Liver (tissue), 9 donors: ENCODE data around the gene ZNF570. TPM values are rescaled to one million over a fixed set of nuclear protein-coding genes. Genes with fewer than 3 reads are reported as not detected.

Source experiments
- DNase-seq: peaks from one replicate; pipeline ENCODE4 v3.0.0-alpha.2; 2017; ENCODE audit warnings: low spot score
- H3K27ac ChIP-seq, 2 donors: one replicate each; pipeline ENCODE4 v1.7.0; 2013; ENCODE audit warnings: inconsistent platforms in 2 of 2, low read length in 2 of 2, control low read depth in 1 of 2, low read depth in 1 of 2, mild to moderate bottlenecking in 1 of 2
- H3K27me3 ChIP-seq, 4 donors: one replicate each; pipeline versions ENCODE4 v1.6.1 to v1.7.0; 2013; ENCODE audit warnings: low read length in 3 of 4, inconsistent platforms in 1 of 4, mild to moderate bottlenecking in 1 of 4, moderate library complexity in 1 of 4; ENCODE audit not compliant: control insufficient read depth in 4 of 4, insufficient read depth in 4 of 4
- H3K36me3 ChIP-seq, 4 donors: one replicate each; pipeline versions ENCODE4 v1.6.1 to v1.7.0; 2013; ENCODE audit warnings: low read length in 3 of 4, mild to moderate bottlenecking in 3 of 4, low read depth in 1 of 4, moderate library complexity in 1 of 4; ENCODE audit not compliant: control insufficient read depth in 4 of 4, insufficient read depth in 3 of 4
- H3K4me1 ChIP-seq, 4 donors: one replicate each; pipeline versions ENCODE4 v1.6.1 to v1.7.0; 2013; ENCODE audit warnings: low read length in 3 of 4, mild to moderate bottlenecking in 3 of 4, moderate library complexity in 1 of 4; ENCODE audit not compliant: control insufficient read depth in 4 of 4, insufficient read depth in 4 of 4
- H3K4me3 ChIP-seq, 3 donors: one replicate each; pipeline versions ENCODE4 v1.6.1 to v1.7.0; 2013; ENCODE audit warnings: low read length in 3 of 3, control low read depth in 1 of 3, low read depth in 1 of 3, mild to moderate bottlenecking in 1 of 3
- H3K9ac ChIP-seq, 2 donors: one replicate each; pipeline ENCODE4 v1.7.0; 2013; ENCODE audit warnings: low read length in 2 of 2, mild to moderate bottlenecking in 2 of 2, moderate library complexity in 2 of 2, control low read depth in 1 of 2, low read depth in 1 of 2
- H3K9me3 ChIP-seq, 4 donors: one replicate each; pipeline versions ENCODE4 v1.6.1 to v1.7.0; 2013; ENCODE audit warnings: low read length in 3 of 4; ENCODE audit not compliant: control insufficient read depth in 4 of 4
- EGR1 ChIP-seq, 2 donors: IDR thresholded peaks; 2 replicates each; pipeline ENCODE4 v1.6.1; 2016 to 2018; ENCODE audit warnings: antibody characterized with exemption in 2 of 2, low read depth in 2 of 2
- FOXA1 ChIP-seq: IDR thresholded peaks from 2 replicates; pipeline ENCODE4 v1.6.1; 2016; ENCODE audit warnings: antibody characterized with exemption
- GABPA ChIP-seq, 2 donors: IDR thresholded peaks in 1 of 2; conservative IDR thresholded peaks in 1 of 2; 2 replicates each; pipeline ENCODE4 v1.6.1; 2016; ENCODE audit warnings: antibody characterized with exemption in 2 of 2, mild to moderate bottlenecking in 1 of 2, moderate library complexity in 1 of 2
- HNF4G ChIP-seq: IDR thresholded peaks from 2 replicates; pipeline ENCODE4 v1.6.1; 2016; ENCODE audit warnings: antibody characterized with exemption
- JUND ChIP-seq, 2 donors: IDR thresholded peaks; 2 replicates each; pipeline ENCODE4 v1.6.1; 2016; ENCODE audit warnings: antibody characterized with exemption in 2 of 2
- MAX ChIP-seq: IDR thresholded peaks from 2 replicates; pipeline ENCODE4 v1.6.1; 2016; ENCODE audit warnings: antibody characterized with exemption
- RXRA ChIP-seq, 2 donors: IDR thresholded peaks; 2 replicates each; pipeline ENCODE4 v1.6.1; 2017 to 2018; ENCODE audit warnings: antibody characterized with exemption in 2 of 2, mild to moderate bottlenecking in 1 of 2
- SP1 ChIP-seq: IDR thresholded peaks from 2 replicates; pipeline ENCODE4 v1.6.1; 2018; ENCODE audit warnings: antibody characterized with exemption, mild to moderate bottlenecking
- YY1 ChIP-seq: IDR thresholded peaks from 2 replicates; pipeline ENCODE4 v1.6.1; 2016; ENCODE audit warnings: antibody characterized with exemption, mild to moderate bottlenecking
- ZBTB33 ChIP-seq: IDR thresholded peaks from 2 replicates; pipeline ENCODE4 v1.6.1; 2016; ENCODE audit warnings: antibody characterized with exemption
- WGBS: extraction: QIAGEN DNeasy Blood & Tissue Kit; methylation state at CpG from one replicate; pipeline ENCODE4 v1.1.7; 2013; 5-methylcytosine and 5-hydroxymethylcytosine counted together
- polyA plus RNA-seq, 2 donors: library from polyadenylated mRNA; stranded (reverse) in 1 of 2; unstranded in 1 of 2; fragments of 200-250 nt in 1 of 2; fragments of >200 nt in 1 of 2; fragmentation: Nextera tagmentation in 1 of 2; extraction: Ambion mirVana in 1 of 2; gene quantifications; one replicate each; pipeline versions ENCODE4 v1.2.1 to v1.2.3, GENCODE V29; 2013 to 2015
- total RNA-seq, 2 donors: library from RNA; depleted of rRNA; stranded (reverse); fragments of >200 nt; gene quantifications; one replicate each; pipeline ENCODE4 v1.2.3, GENCODE V29; 2014
- TF ChIP-seq, protein P1 (sequence below): IDR thresholded peaks from 2 replicates; pipeline ENCODE4 v1.6.1; 2016; ENCODE audit warnings: antibody characterized with exemption
- donor health status: healthy.
- donor health status: healthy.
- donor health status: healthy.
- donor health status: healthy.
- donor health status: healthy.

ZNF570 gene
- total and polyA plus RNA-seq, 4 donors = 0.96 to 2.3 (median 1.6) TPM

- no peak for TF ChIP-seq JUND (IDR thresholded peaks at IDR 0.05)
- no peak for TF ChIP-seq SP1
- TF ChIP-seq ZBTB33 = no peak
- TF ChIP-seq RXRA (IDR thresholded peaks at IDR 0.05) = no peak
- no peak for TF ChIP-seq EGR1 (IDR thresholded peaks at IDR 0.05; ENCODE audit: low read depth in 2 of 2)
- TF ChIP-seq GABPA (IDR thresholded peaks at IDR 0.05 in 1 of 2, conservative IDR thresholded peaks at IDR 0.05 in 1 of 2) = no peak
- TF ChIP-seq HNF4G = no peak
- no peak for TF ChIP-seq FOXA1
- Histone ChIP-seq H3K9me3 (peaks cover 9 to 40% (median 18%) of the 10 kb centered on the region in 4 donors), H3K27ac (no peak overlapping the region)
Measured at GRCh38 chr19:37511821-37512220, 42.7 kb downstream of the ZNF570 start.

DNA sequence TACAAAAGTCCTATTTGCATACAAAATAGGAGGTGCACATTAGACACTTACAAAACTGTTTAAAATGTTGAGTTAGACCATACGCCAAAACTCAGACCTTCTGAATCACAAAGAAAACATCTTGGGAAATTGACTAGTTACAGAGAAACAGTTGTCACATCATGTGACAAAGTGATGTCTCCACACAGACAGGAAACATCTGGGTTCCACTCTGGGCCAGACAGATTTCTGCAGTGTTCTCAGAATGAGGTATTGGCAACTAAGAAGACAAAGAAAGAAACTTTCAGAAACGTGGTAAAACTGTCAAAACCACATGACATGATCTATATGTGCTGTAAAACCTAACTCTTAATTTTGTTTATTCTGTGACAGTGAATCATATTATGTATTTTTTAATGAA, 44.2 kb downstream of the ZNF570 start:
- 66% methylated on average over 2 of the region's 2 CpGs for WGBS
- DNase-seq = no peak
- H3K4me1 ChIP-seq = no peaks in the 10 kb centered on the region
- H3K4me3 ChIP-seq = peak overlapping the region in 1 of 3 donors; percentile 0
- H3K9me3 ChIP-seq = peaks cover 7 to 33% (median 17%) of the 10 kb centered on the region in 4 donors
- no peak overlapping the region for H3K9ac ChIP-seq
- TF ChIP-seq RXRA (IDR thresholded peaks at IDR 0.05) = no peak
- TF ChIP-seq EGR1 (IDR thresholded peaks at IDR 0.05; ENCODE audit: low read depth in 2 of 2) = no peak
- TF ChIP-seq MAX = no peak
- TF ChIP-seq, protein P1, sequence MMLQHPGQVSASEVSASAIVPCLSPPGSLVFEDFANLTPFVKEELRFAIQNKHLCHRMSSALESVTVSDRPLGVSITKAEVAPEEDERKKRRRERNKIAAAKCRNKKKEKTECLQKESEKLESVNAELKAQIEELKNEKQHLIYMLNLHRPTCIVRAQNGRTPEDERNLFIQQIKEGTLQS = no peak
- no peak for TF ChIP-seq GABPA (IDR thresholded peaks at IDR 0.05 in 1 of 2, conservative IDR thresholded peaks at IDR 0.05 in 1 of 2)
- no peak for TF ChIP-seq YY1
- no peak for TF ChIP-seq JUND (IDR thresholded peaks at IDR 0.05)
- H3K27ac ChIP-seq = no peak overlapping the region
- H3K36me3 ChIP-seq = peaks cover 0 to 3% (median 2%) of the 10 kb centered on the region in 4 donors
- H3K27me3 ChIP-seq = no peaks in the 10 kb centered on the region

More at GRCh38 chr19:37511821-37512220, 42.7 kb downstream of the ZNF570 start:
- Histone ChIP-seq H3K4me3 (peak overlapping the region in 1 of 3 donors; percentile 17), H3K27me3 (no peaks in the 10 kb centered on the region), H3K36me3 (peaks cover 0 to 3% (median 2%) of the 10 kb centered on the region in 4 donors), H3K4me1 (no peaks in the 10 kb centered on the region), H3K9ac (no peak overlapping the region)
- no peak for DNase-seq
- WGBS = 97% methylated on average over 3 of the region's 3 CpGs

DNA sequence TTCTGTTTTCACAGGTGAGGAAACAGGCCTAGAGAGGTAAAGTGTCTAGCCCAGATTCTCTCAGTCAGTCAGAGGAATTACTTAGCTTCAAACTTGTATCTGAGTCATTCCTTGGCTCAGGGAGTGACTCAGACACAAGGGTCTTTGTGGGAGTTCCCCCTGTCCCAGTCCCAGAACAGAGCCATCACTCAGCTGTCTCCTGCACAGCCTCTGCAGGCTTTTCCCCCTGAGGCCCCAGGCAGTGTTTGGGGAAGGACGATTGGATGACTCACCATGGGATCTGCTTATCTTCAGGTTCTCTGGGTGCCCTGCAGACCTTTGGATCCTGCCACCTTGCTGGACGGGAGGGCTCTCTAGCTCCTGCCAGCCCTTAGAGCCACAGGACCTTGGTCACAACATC, 50.7 kb downstream of the ZNF570 start:
- Histone ChIP-seq H3K36me3 (peaks cover 0 to 3% (median 2%) of the 10 kb centered on the region in 4 donors), H3K27me3 (no peaks in the 10 kb centered on the region), H3K4me3 (peak overlapping the region in 2 of 3 donors; percentile 33 to 45), H3K4me1 (no peaks in the 10 kb centered on the region), H3K9ac (no peak overlapping the region), H3K9me3 (peaks cover 15 to 39% (median 29%) of the 10 kb centered on the region in 4 donors), H3K27ac (no peak overlapping the region)
- no peak for TF ChIP-seq FOXA1
- no peak for DNase-seq
- WGBS = 74% methylated on average over 2 of the region's 2 CpGs
